Measurements from ENCODE around the gene AKAP7.

GRCh38 chr6:131316654-131317053 is 181.4 kb downstream of the AKAP7 start:
- no peak for TF ChIP-seq CTCF (IDR thresholded peaks at IDR 0.05; ENCODE audit: low read length)
- TF ChIP-seq EZH2 (IDR thresholded peaks at IDR 0.05; ENCODE audit: borderline replicate concordance, low read length), result no peak

Data from OCI-LY1 (cell line).